IMR-90 (cell line): ENCODE data around the gene HCN2. TPM values are rescaled to one million over a fixed set of nuclear protein-coding genes. Genes with fewer than 3 reads are reported as not detected.

Experiments
- ATAC-seq: fragments of 200-7000 bp; cut with Tn5 transposase; 2 replicates; pipeline ENCODE4 v1.9.1; 2020; ENCODE audit warnings: low read depth, mild to moderate bottlenecking, moderate library complexity
- BruUV-seq: library from RNA; stranded (reverse); fragments of 400-500 nt; replicated peaks from 2 replicates; lab custom pipeline; 2021; lab: Mats Ljungman, UMichigan
- CTCF ChIA-PET: fragments of 300-600 bp; formaldehyde crosslinking; extraction: SDS; loops from one replicate; lab custom pipeline; 2021; ENCODE audit warnings: antibody characterized with exemption; lab: Yijun Ruan, JAX
- POLR2A ChIA-PET: fragments of 300-600 bp; sonication (Branson Sonifier 250); formaldehyde crosslinking; loops from one replicate; lab custom pipeline; 2022; ENCODE audit warnings: antibody characterized with exemption; ENCODE audit not compliant: unreplicated experiment; lab: Charles Lee
- DNase-seq: peaks from one replicate; pipeline ENCODE4 v3.0.0; 2013
- H2AFZ ChIP-seq: replicated peaks from 2 replicates; pipeline ENCODE3; 2013; ENCODE audit warnings: low read length, mild to moderate bottlenecking; ENCODE audit not compliant: poor library complexity
- H2AK5ac ChIP-seq: 2 replicates; pipeline ENCODE4 v1.6.1; 2013; ENCODE audit warnings: low read depth, low read length, inconsistent platforms
- H2AK9ac ChIP-seq: replicated peaks from 2 replicates; pipeline ENCODE3; 2013; ENCODE audit warnings: mild to moderate bottlenecking, low read depth, low read length, moderate library complexity; ENCODE audit not compliant: poor library complexity
- H2BK120ac ChIP-seq: 2 replicates; pipeline ENCODE4 v1.6.1; 2013; ENCODE audit warnings: low read depth, low read length, inconsistent platforms
- H2BK15ac ChIP-seq: 3 replicates; pipeline ENCODE4 v1.6.1; 2013; ENCODE audit warnings: low read depth, low read length, inconsistent platforms
- H2BK20ac ChIP-seq: 2 replicates; pipeline ENCODE4 v1.6.1; 2013; ENCODE audit warnings: low read depth, mild to moderate bottlenecking, inconsistent platforms, low read length, moderate library complexity
- H2BK5ac ChIP-seq: 2 replicates; pipeline ENCODE4 v1.6.1; 2013; ENCODE audit warnings: mild to moderate bottlenecking, low read depth, low read length, inconsistent platforms; ENCODE audit not compliant: poor library complexity, severe bottlenecking
- H3K14ac ChIP-seq: replicated peaks from 2 replicates; pipeline ENCODE4 v1.6.1; 2013; ENCODE audit warnings: low read depth, low read length, inconsistent platforms
- H3K18ac ChIP-seq: 2 replicates; pipeline ENCODE4 v1.6.1; 2013; ENCODE audit warnings: low read depth, low read length, control low read depth
- H3K23ac ChIP-seq: 2 replicates; pipeline ENCODE4 v1.6.1; 2013; ENCODE audit warnings: low read depth, low read length, inconsistent platforms
- H3K27ac ChIP-seq: 2 replicates; pipeline ENCODE4 v1.5.1; 2013; ENCODE audit warnings: mild to moderate bottlenecking, control low read depth, low read length; ENCODE audit not compliant: insufficient read depth
- H3K27me3 ChIP-seq: 2 replicates; pipeline ENCODE4 v1.6.1; 2013; ENCODE audit warnings: low read length; ENCODE audit not compliant: control insufficient read depth, insufficient read depth
- H3K36me3 ChIP-seq: 2 replicates; pipeline ENCODE4 v1.6.1; 2013; ENCODE audit warnings: low read length, mixed read lengths; ENCODE audit not compliant: control insufficient read depth, insufficient read depth
- H3K4ac ChIP-seq: 2 replicates; pipeline ENCODE4 v1.6.1; 2013; ENCODE audit warnings: low read depth, low read length, inconsistent platforms
- H3K4me1 ChIP-seq: 2 replicates; pipeline ENCODE4 v1.6.1; 2013; ENCODE audit warnings: low read length, mixed read lengths; ENCODE audit not compliant: control insufficient read depth, insufficient read depth
- H3K4me2 ChIP-seq: 2 replicates; pipeline ENCODE4 v1.6.1; 2013; ENCODE audit warnings: low read depth, mild to moderate bottlenecking, control low read depth, low read length, moderate library complexity
- H3K4me3 ChIP-seq: 2 replicates; pipeline ENCODE4 v1.5.1; 2013; ENCODE audit warnings: low read depth, mild to moderate bottlenecking, control low read depth, low read length, moderate library complexity; ENCODE audit not compliant: insufficient read depth
- H3K56ac ChIP-seq: 2 replicates; pipeline ENCODE4 v1.6.1; 2013; ENCODE audit warnings: low read length, inconsistent platforms; ENCODE audit not compliant: insufficient read depth; ENCODE audit errors: extremely low read depth
- H3K79me1 ChIP-seq, 2 experiments: 2 replicates each; pipeline ENCODE4 v1.6.1; 2013; ENCODE audit warnings: low read length in 2 of 2, inconsistent platforms in 1 of 2, low read depth in 1 of 2
- H3K9ac ChIP-seq: 2 replicates; pipeline ENCODE4 v1.6.1; 2013; ENCODE audit warnings: low read depth, low read length, control low read depth
- H3K9me1 ChIP-seq: 2 replicates; pipeline ENCODE4 v1.6.1; 2013; ENCODE audit warnings: low read length, inconsistent platforms; ENCODE audit not compliant: insufficient read depth
- H3K9me3 ChIP-seq: 2 replicates; pipeline ENCODE4 v1.6.1; 2013; ENCODE audit warnings: low read length; ENCODE audit not compliant: control insufficient read depth, insufficient read depth
- H4K20me1 ChIP-seq: 2 replicates; pipeline ENCODE4 v1.6.1; 2013; ENCODE audit warnings: low read length, inconsistent platforms; ENCODE audit not compliant: insufficient read depth
- H4K5ac ChIP-seq: 2 replicates; pipeline ENCODE4 v1.6.1; 2013; ENCODE audit warnings: mild to moderate bottlenecking, low read depth, low read length, control low read depth
- H4K8ac ChIP-seq, 2 experiments: 2 replicates each; pipeline ENCODE4 v1.6.1; 2013; ENCODE audit warnings: low read depth in 2 of 2, low read length in 2 of 2, control low read depth in 1 of 2, inconsistent platforms in 1 of 2
- H4K91ac ChIP-seq: 2 replicates; pipeline ENCODE4 v1.6.1; 2013; ENCODE audit warnings: low read depth, low read length, inconsistent platforms; ENCODE audit not compliant: insufficient read depth
- BHLHE40 ChIP-seq: fragments of 150-350 bp; IDR thresholded peaks from 2 replicates; pipeline ENCODE4 v1.6.1; 2016; ENCODE audit warnings: mild to moderate bottlenecking, low read depth, low read length
- CEBPB ChIP-seq: IDR thresholded peaks from 2 replicates; pipeline ENCODE4 v1.6.1; 2012; ENCODE audit warnings: low read depth, low read length, improper control_type of control experiment
- CHD1 ChIP-seq: IDR thresholded peaks from 2 replicates; pipeline ENCODE4 v1.6.1; 2012; ENCODE audit warnings: low read depth, low read length, improper control_type of control experiment
- CTCF ChIP-seq: conservative IDR thresholded peaks from 2 replicates; pipeline ENCODE4 v1.5.1; 2012; ENCODE audit warnings: mild to moderate bottlenecking, low read depth, low read length, improper control_type of control experiment
- ELK1 ChIP-seq: fragments of 150-350 bp; IDR thresholded peaks from 2 replicates; pipeline ENCODE4 v1.6.1; 2016; ENCODE audit warnings: low read depth, mild to moderate bottlenecking, low read length, moderate library complexity, borderline replicate concordance
- FOS ChIP-seq: fragments of 150-350 bp; IDR thresholded peaks from 2 replicates; pipeline ENCODE4 v1.6.1; 2016; ENCODE audit warnings: low read depth, low read length
- MAFK ChIP-seq: IDR thresholded peaks from 2 replicates; pipeline ENCODE4 v1.6.1; 2012; ENCODE audit warnings: low read depth, low read length, improper control_type of control experiment
- MAZ ChIP-seq: IDR thresholded peaks from 2 replicates; pipeline ENCODE4 v1.6.1; 2012; ENCODE audit warnings: low read depth, mild to moderate bottlenecking, low read length, improper control_type of control experiment, moderate library complexity, borderline replicate concordance
- MXI1 ChIP-seq: IDR thresholded peaks from 2 replicates; pipeline ENCODE4 v1.6.1; 2012; ENCODE audit warnings: low read depth, mild to moderate bottlenecking, low read length, moderate library complexity, borderline replicate concordance
- POLR2A ChIP-seq: IDR thresholded peaks from 2 replicates; pipeline ENCODE4 v1.6.1; 2012; ENCODE audit warnings: mild to moderate bottlenecking, low read depth, low read length
- RAD21 ChIP-seq: IDR thresholded peaks from 2 replicates; pipeline ENCODE4 v1.6.1; 2012; ENCODE audit warnings: low read length, improper control_type of control experiment
- RCOR1 ChIP-seq: IDR thresholded peaks from 2 replicates; pipeline ENCODE4 v1.6.1; 2012; ENCODE audit warnings: mild to moderate bottlenecking, low read length, improper control_type of control experiment; ENCODE audit not compliant: insufficient replicate concordance
- RFX5 ChIP-seq: IDR thresholded peaks from 2 replicates; pipeline ENCODE4 v1.8.0; 2012; ENCODE audit warnings: low read depth, mild to moderate bottlenecking, low read length, moderate library complexity
- SMC3 ChIP-seq: fragments of 150-350 bp; IDR thresholded peaks from 2 replicates; pipeline ENCODE4 v1.6.1; 2016; ENCODE audit warnings: low read depth, mild to moderate bottlenecking, antibody characterized with exemption, low read length, moderate library complexity
- USF2 ChIP-seq: fragments of 150-350 bp; IDR thresholded peaks from 2 replicates; pipeline ENCODE4 v1.6.1; 2017; ENCODE audit warnings: mild to moderate bottlenecking, antibody characterized with exemption, low read length, low read depth
- WGBS, 2 experiments: methylation state at CpG; one replicate each; pipeline versions ENCODE4 v1.1.5 to v1.1.7; 2013; ENCODE audit warnings: missing lambda C conversion rate in 2 of 2; ENCODE audit not compliant: insufficient read length in 1 of 2; ENCODE audit errors: extremely low coverage in 2 of 2; 5-methylcytosine and 5-hydroxymethylcytosine counted together
- dilution Hi-C: fragments of 300-500 bp; cut with HindIII; formaldehyde crosslinking; loops from one replicate; pipeline ENCODE4 v1.14.3; 2018; ENCODE audit warnings: low sequenced_read_pairs; ENCODE audit not compliant: unreplicated experiment
- in situ Hi-C: fragments of 300-500 bp; cut with MboI; formaldehyde crosslinking; loops from 3 replicates; pipeline ENCODE4 v1.14.3; 2019; ENCODE audit warnings: low sequenced_read_pairs, inconsistent platforms, mixed read lengths
- intact Hi-C: fragments of 100-400 bp; cut with micrococcal nuclease; formaldehyde crosslinking; loops from 2 replicates; pipeline ENCODE4 v1.10.0; 2022
- polyA plus RNA-seq, 3 experiments: library from polyadenylated mRNA; depleted of rRNA; stranded (reverse); fragments of >200 nt; gene quantifications; 2 replicates each; pipeline ENCODE4 v1.2.3, GENCODE V29; 2012; ENCODE audit warnings: low replicate concordance in 1 of 3
- total RNA-seq: library from RNA; depleted of rRNA; stranded (reverse); fragments of >200 nt; gene quantifications from 2 replicates; pipeline ENCODE4 v1.2.3, GENCODE V29; 2012

The HCN2 gene
- total and polyA plus RNA-seq, 2 of the 4 experiments (the other 2 are of a cell fraction), result 0.72 to 2.6 TPM

DNA sequence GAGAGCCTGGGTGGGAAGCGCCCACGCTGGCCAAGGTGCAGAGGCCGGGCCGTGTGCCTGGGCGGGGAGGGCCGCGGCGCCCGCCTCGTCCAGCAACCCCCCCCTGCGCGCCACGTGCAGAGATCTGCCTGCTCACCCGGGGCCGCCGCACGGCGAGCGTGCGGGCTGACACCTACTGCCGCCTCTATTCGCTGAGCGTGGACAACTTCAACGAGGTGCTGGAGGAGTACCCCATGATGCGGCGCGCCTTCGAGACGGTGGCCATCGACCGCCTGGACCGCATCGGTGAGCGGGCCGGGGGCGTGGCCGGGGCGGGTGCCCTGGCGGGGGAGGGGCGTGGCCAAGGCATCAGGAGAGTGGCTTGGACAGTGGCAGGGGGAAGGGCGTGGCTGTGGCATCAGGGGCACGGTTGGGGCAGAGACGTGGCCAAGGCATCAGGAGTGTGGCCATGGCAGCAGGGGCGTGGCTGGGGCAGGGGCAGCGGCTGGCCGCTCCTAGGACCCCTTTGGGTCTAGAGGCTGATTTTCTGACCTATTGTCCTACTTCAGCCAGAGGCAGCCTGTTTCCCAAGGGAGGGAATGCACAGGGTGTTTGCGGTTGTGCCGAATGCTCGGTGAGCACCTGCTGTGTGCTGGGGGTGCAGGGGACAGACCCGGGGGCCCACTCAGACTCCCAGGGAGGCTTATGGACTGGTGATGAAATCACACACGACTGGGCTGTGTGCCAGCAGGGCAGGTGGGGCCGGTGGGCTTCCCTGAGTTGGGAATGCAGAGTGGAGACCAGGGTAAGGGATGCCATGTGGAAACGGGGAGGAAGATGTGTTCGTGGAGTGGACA is 24.3 kb downstream of the HCN2 start:
- H4K91ac ChIP-seq, result no peak overlapping the region
- no peak overlapping the region for H2AK9ac ChIP-seq
- H3K56ac ChIP-seq, result no peak overlapping the region
- no peak overlapping the region for H2BK120ac ChIP-seq
- H3K18ac ChIP-seq, result no peak overlapping the region
- H3K27me3 ChIP-seq, result no peaks in the 10 kb centered on the region; the same call in 1 of the 2 replicates
- 69% methylated on average over 18 of the region's 54 CpGs; no CpG with 5 or more reads in 1 of the 2 experiments for WGBS, 2 experiments
- no peak overlapping the region for H2BK15ac ChIP-seq
- in situ Hi-C loops (no loop called here), intact Hi-C loops (no loop called here), dilution Hi-C loops (no loop called here)
- no TSS peak for BruUV-seq
- H3K23ac ChIP-seq, result no peak overlapping the region
- no peak overlapping the region for H2BK20ac ChIP-seq
- peaks cover 10% of the 10 kb centered on the region for H3K4me1 ChIP-seq
- no peak overlapping the region for H2BK5ac ChIP-seq
- no peak overlapping the region for H3K27ac ChIP-seq
- H4K20me1 ChIP-seq, result peaks cover 12% of the 10 kb centered on the region
- H3K9ac ChIP-seq, result no peak overlapping the region
- DNase-seq (no peak), ATAC-seq (no peak)
- H3K79me1 ChIP-seq, result no peaks in the 10 kb centered on the region
- POLR2A ChIA-PET, result no interaction called here
- no peak overlapping the region for H3K14ac ChIP-seq
- CTCF ChIA-PET, result no interaction called here
- H3K9me1 ChIP-seq, result peaks cover 7% of the 10 kb centered on the region
- no peak overlapping the region for H3K4me3 ChIP-seq
- no peak overlapping the region for H2AFZ ChIP-seq
- no peak overlapping the region for H3K4ac ChIP-seq
- H4K8ac ChIP-seq, result no peak overlapping the region
- no peak overlapping the region for H3K4me2 ChIP-seq
- H3K9me3 ChIP-seq, result no peaks in the 10 kb centered on the region
- peaks cover 18% of the 10 kb centered on the region; the same call in 1 of the 2 replicates for H3K36me3 ChIP-seq
- peak overlapping the region; percentile 59 for H2AK5ac ChIP-seq
- no peak overlapping the region for H4K5ac ChIP-seq
- no peak for TF ChIP-seq MAZ
- no peak for TF ChIP-seq CEBPB
- TF ChIP-seq BHLHE40, result no peak
- TF ChIP-seq CTCF, result no peak
- TF ChIP-seq RAD21, result no peak
- no peak for TF ChIP-seq SMC3
- TF ChIP-seq RCOR1, result no peak
- TF ChIP-seq RFX5, result no peak
- no peak for TF ChIP-seq FOS
- no peak for TF ChIP-seq MAFK
- TF ChIP-seq USF2, result no peak
- no peak for TF ChIP-seq POLR2A
- TF ChIP-seq MXI1, result no peak
- TF ChIP-seq ELK1, result no peak
- TF ChIP-seq CHD1, result no peak
